Right lobe of liver (tissue), 4 donors: ENCODE results near the gene GRIN2C.

Experiments used
- CTCF ChIP-seq, 4 donors: fragments of 200-600 bp in 3 of 4; fragments of 450-650 bp in 1 of 4; IDR thresholded peaks; one replicate each; pipeline versions ENCODE4 v1.5.1 to v1.8.0; 2016 to 2022; ENCODE audit warnings: antibody characterized with exemption in 4 of 4, mild to moderate bottlenecking in 2 of 4
- POLR2A ChIP-seq: fragments of 450-650 bp; IDR thresholded peaks from one replicate; pipeline ENCODE4 v1.6.1; 2017; ENCODE audit warnings: antibody characterized with exemption, mild to moderate bottlenecking
- donor health status: DM: no; HTN: no; CAD: no.
- donor health status: DM: no; HTN: no; CAD: no.
- donor health status: DM: no; HTN: yes; CAD: no.

- no peak for TF ChIP-seq CTCF (IDR thresholded peaks at IDR 0.05)
- TF ChIP-seq POLR2A = no peak
These were observed 4.7 kb upstream of the GRIN2C start for GRCh38 chr17:74864297-74864865.
